Loucy (cell line): ENCODE measurements around the gene SH3RF2.

Source experiments
- H2AFZ ChIP-seq: fragments of 200-600 bp; sonication (generic); 2 replicates; pipeline ENCODE4 v1.6.0; 2016; ENCODE audit warnings: antibody characterized with exemption, mild to moderate bottlenecking, low read length, moderate library complexity
- H3F3A ChIP-seq: fragments of 200-600 bp; 2 replicates; pipeline ENCODE4 v1.6.0; 2016; ENCODE audit warnings: antibody characterized with exemption, low read depth, mild to moderate bottlenecking
- H3K27me3 ChIP-seq: fragments of 200-600 bp; sonication (generic); 2 replicates; pipeline ENCODE4 v1.6.1; 2014; ENCODE audit warnings: low read length, mild to moderate bottlenecking; ENCODE audit not compliant: insufficient read depth, poor library complexity, severe bottlenecking
- H3K36me3 ChIP-seq: fragments of 200-600 bp; sonication (generic); 2 replicates; pipeline ENCODE4 v1.6.1; 2016; ENCODE audit warnings: low read length; ENCODE audit not compliant: insufficient read depth
- H3K4me1 ChIP-seq: fragments of 200-600 bp; sonication (generic); 2 replicates; pipeline ENCODE4 v1.5.1; 2014; ENCODE audit warnings: low read length, mild to moderate bottlenecking; ENCODE audit not compliant: insufficient read depth, poor library complexity, severe bottlenecking
- H3K4me2 ChIP-seq: fragments of 200-600 bp; sonication (generic); 2 replicates; pipeline ENCODE4 v1.6.0; 2014; ENCODE audit warnings: antibody characterized with exemption, low read length, low read depth, mild to moderate bottlenecking; ENCODE audit not compliant: poor library complexity, severe bottlenecking
- H3K4me3 ChIP-seq: fragments of 200-600 bp; sonication (generic); 2 replicates; pipeline ENCODE4 v1.5.1; 2014; ENCODE audit warnings: low read length, mild to moderate bottlenecking, mixed read lengths; ENCODE audit not compliant: poor library complexity, severe bottlenecking
- H3K79me2 ChIP-seq: fragments of 200-600 bp; sonication (generic); 2 replicates; pipeline ENCODE4 v1.6.1; 2014; ENCODE audit warnings: low read length; ENCODE audit not compliant: insufficient read depth
- H3K9ac ChIP-seq: fragments of 200-600 bp; sonication (generic); 2 replicates; pipeline ENCODE4 v1.6.0; 2014; ENCODE audit warnings: mild to moderate bottlenecking, low read depth, low read length, moderate library complexity; ENCODE audit not compliant: poor library complexity, severe bottlenecking
- H3K9me2 ChIP-seq: fragments of 200-600 bp; sonication (generic); replicated peaks from 2 replicates; pipeline ENCODE4 v1.6.1; 2016; ENCODE audit warnings: low read depth, low read length, mixed read lengths
- H3K9me3 ChIP-seq: fragments of 200-600 bp; sonication (generic); 2 replicates; pipeline ENCODE4 v1.6.1; 2014; ENCODE audit warnings: mild to moderate bottlenecking, antibody characterized with exemption, low read length, low read depth; ENCODE audit not compliant: insufficient read depth
- H4K20me1 ChIP-seq: fragments of 200-600 bp; sonication (generic); 2 replicates; pipeline ENCODE4 v1.6.0; 2014; ENCODE audit warnings: antibody characterized with exemption, low read length, mild to moderate bottlenecking; ENCODE audit not compliant: insufficient read depth, poor library complexity, severe bottlenecking
- EZH2phosphoT487 ChIP-seq: fragments of 200-600 bp; IDR thresholded peaks from 2 replicates; pipeline ENCODE4 v1.6.1; 2018; ENCODE audit warnings: antibody characterized with exemption, mild to moderate bottlenecking, moderate library complexity, borderline replicate concordance
- TF ChIP-seq, protein P1 (sequence below): fragments of 200-600 bp; sonication (generic); conservative IDR thresholded peaks from 2 replicates; pipeline ENCODE4 v1.5.1; 2014; ENCODE audit warnings: mild to moderate bottlenecking, antibody characterized with exemption, low read length

Gene SH3RF2

DNA sequence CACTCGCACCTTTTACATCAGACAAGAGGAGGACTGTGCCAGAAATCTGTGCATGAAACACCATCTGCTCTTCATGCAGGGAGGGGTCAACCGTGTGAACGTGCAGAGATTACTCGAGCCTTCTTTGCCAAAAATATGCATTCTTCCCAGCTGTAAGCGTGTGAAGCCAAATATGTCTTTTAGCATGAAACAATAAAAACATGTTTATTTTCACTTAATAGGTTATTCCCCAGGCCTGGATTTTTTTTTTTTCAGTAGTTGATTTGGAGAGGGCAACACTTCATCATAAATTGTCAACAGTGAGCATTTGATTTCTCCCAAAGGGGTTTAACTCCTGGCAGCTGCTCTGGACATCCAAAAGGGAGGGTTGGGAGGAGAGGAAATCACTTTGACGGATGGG lies 145.2 kb downstream of the SH3RF2 start:
- Histone ChIP-seq H4K20me1 (no peaks in the 10 kb centered on the region), H3K27me3 (no peaks in the 10 kb centered on the region), H3K4me1 (peaks cover 9% of the 10 kb centered on the region), H3F3A (no peaks in the 10 kb centered on the region), H3K4me2 (no peak overlapping the region), H2AFZ (no peak overlapping the region), H3K4me3 (no peak overlapping the region), H3K36me3 (no peaks in the 10 kb centered on the region), H3K9me2 (no peaks in the 10 kb centered on the region), H3K9ac (no peak overlapping the region), H3K79me2 (no peaks in the 10 kb centered on the region), H3K9me3 (no peaks in the 10 kb centered on the region)
- TF ChIP-seq EZH2phosphoT487, result no peak
- TF ChIP-seq, protein P1, sequence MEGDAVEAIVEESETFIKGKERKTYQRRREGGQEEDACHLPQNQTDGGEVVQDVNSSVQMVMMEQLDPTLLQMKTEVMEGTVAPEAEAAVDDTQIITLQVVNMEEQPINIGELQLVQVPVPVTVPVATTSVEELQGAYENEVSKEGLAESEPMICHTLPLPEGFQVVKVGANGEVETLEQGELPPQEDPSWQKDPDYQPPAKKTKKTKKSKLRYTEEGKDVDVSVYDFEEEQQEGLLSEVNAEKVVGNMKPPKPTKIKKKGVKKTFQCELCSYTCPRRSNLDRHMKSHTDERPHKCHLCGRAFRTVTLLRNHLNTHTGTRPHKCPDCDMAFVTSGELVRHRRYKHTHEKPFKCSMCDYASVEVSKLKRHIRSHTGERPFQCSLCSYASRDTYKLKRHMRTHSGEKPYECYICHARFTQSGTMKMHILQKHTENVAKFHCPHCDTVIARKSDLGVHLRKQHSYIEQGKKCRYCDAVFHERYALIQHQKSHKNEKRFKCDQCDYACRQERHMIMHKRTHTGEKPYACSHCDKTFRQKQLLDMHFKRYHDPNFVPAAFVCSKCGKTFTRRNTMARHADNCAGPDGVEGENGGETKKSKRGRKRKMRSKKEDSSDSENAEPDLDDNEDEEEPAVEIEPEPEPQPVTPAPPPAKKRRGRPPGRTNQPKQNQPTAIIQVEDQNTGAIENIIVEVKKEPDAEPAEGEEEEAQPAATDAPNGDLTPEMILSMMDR, result no peak

DNA sequence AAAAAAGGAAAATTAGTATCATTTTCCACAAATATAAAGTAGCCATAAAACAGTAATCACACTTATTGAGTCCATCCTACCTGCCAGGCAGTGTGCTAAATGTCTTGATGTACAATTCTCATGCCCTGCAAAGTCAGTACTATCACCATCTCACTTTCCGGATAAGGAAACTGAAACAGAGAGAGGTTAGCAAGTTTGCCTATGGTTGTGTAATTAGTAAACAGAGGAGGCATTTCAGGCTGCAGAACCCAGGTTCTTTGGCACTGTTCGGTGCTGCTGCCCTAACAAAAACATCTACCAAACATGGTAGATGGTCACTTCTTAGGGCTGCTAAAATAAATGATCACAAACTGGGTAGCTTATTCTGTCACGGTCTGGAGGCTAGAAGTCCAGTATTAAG lies 146.4 kb downstream of the SH3RF2 start:
- no peak overlapping the region for H2AFZ ChIP-seq
- TF ChIP-seq, protein P1, result no peak
- TF ChIP-seq EZH2phosphoT487, result no peak

GRCh38 chr5:146084376-146084775 lies 148.0 kb downstream of the SH3RF2 start:
- no peak for TF ChIP-seq EZH2phosphoT487
- TF ChIP-seq, protein P1, result no peak
- no peaks in the 10 kb centered on the region for H3K27me3 ChIP-seq
- no peaks in the 10 kb centered on the region for H3K9me3 ChIP-seq
- no peaks in the 10 kb centered on the region for H4K20me1 ChIP-seq
- H3K36me3 ChIP-seq, result no peaks in the 10 kb centered on the region
- H3K9me2 ChIP-seq, result no peaks in the 10 kb centered on the region
- no peaks in the 10 kb centered on the region for H3F3A ChIP-seq
- no peak overlapping the region for H3K4me3 ChIP-seq
- H3K4me2 ChIP-seq, result no peak overlapping the region
- no peak overlapping the region for H2AFZ ChIP-seq
- peaks cover 8% of the 10 kb centered on the region for H3K4me1 ChIP-seq
- H3K9ac ChIP-seq, result no peak overlapping the region
- H3K79me2 ChIP-seq, result no peaks in the 10 kb centered on the region

More for the DNA sequence above, 146.4 kb downstream of the SH3RF2 start:
- Histone ChIP-seq H3K9ac (no peak overlapping the region), H3F3A (no peaks in the 10 kb centered on the region), H4K20me1 (no peaks in the 10 kb centered on the region), H3K79me2 (no peaks in the 10 kb centered on the region), H3K9me3 (no peaks in the 10 kb centered on the region), H3K27me3 (no peaks in the 10 kb centered on the region), H3K4me3 (no peak overlapping the region), H3K4me2 (no peak overlapping the region), H3K4me1 (peaks cover 9% of the 10 kb centered on the region), H3K36me3 (no peaks in the 10 kb centered on the region), H3K9me2 (no peaks in the 10 kb centered on the region)
